HCT116 (cell line): ENCODE data around the gene REEP6. TPM values are rescaled to one million over a fixed set of nuclear protein-coding genes. Genes with fewer than 3 reads are reported as not detected.
"Not testable (repeated sequence)": the region's sequence is repeated elsewhere in the genome, so short reads cannot be mapped to it uniquely, and the experiment has no call there.

Source experiments
- ATAC-seq: fragments of 200-7000 bp; cut with Tn5 transposase; 2 replicates; pipeline ENCODE4 v1.9.1; 2020; ENCODE audit warnings: mild to moderate bottlenecking, moderate library complexity
- BruUV-seq: library from RNA; stranded (reverse); fragments of 400-500 nt; replicated peaks from 2 replicates; lab custom pipeline; 2021; lab: Mats Ljungman, UMichigan
- CTCF ChIA-PET: fragments of 300-600 bp; sonication (Branson Sonifier 250); formaldehyde crosslinking; loops from one replicate; lab custom pipeline; 2021; ENCODE audit warnings: antibody characterized with exemption; lab: Charles Lee
- POLR2A ChIA-PET: fragments of 300-600, 350-600 bp; sonication (Branson Sonifier 250); formaldehyde crosslinking; loops from one replicate; lab custom pipeline; 2021; ENCODE audit warnings: antibody characterized with exemption; lab: Charles Lee
- RAD21 ChIA-PET, 2 experiments: fragments of 300-600 bp; sonication (Branson Sonifier 250); formaldehyde crosslinking; loops; one replicate each; lab custom pipeline; 2023; ENCODE audit warnings: low total read pairs in 2 of 2; ENCODE audit not compliant: uncharacterized antibody in 2 of 2, unreplicated experiment in 2 of 2, low non-redundant PET in 1 of 2; lab: Charles Lee
- DNase-seq: peaks from one replicate; pipeline ENCODE4 v3.0.0-alpha.2; 2010; ENCODE audit warnings: low read depth, low spot score
- H2AFZ ChIP-seq: fragments of 200-600 bp; shearing (Covaris generic), sonication (generic); 2 replicates; pipeline ENCODE4 v1.6.1; 2017; ENCODE audit warnings: low read depth, mixed run types, mixed read lengths, antibody characterized with exemption, low read length; ENCODE audit not compliant: poor library complexity, severe bottlenecking
- H3K27ac ChIP-seq: 2 replicates; pipeline ENCODE4 v1.5.1; 2012; ENCODE audit warnings: low read depth, low read length
- H3K27me3 ChIP-seq: fragments of 200-600 bp; sonication (generic); 2 replicates; pipeline ENCODE4 v1.6.1; 2016; ENCODE audit warnings: mixed run types, low read length, mixed read lengths; ENCODE audit not compliant: insufficient read depth
- H3K36me3 ChIP-seq, 2 experiments: fragments of 200-500 bp in 1 of 2; fragments of 200-600 bp in 1 of 2; sonication (Bioruptor generic) in 1 of 2; sonication (generic) in 1 of 2; 2 replicates each; pipeline versions ENCODE4 v1.5.1 to v1.6.1; 2014 to 2016; ENCODE audit warnings: low read length in 2 of 2, inconsistent platforms in 1 of 2, mixed read lengths in 1 of 2, mixed run types in 1 of 2; ENCODE audit not compliant: insufficient read depth in 2 of 2, control insufficient read depth in 1 of 2
- H3K4me1 ChIP-seq, 2 experiments: fragments of 200-600 bp in 1 of 2; sonication (generic) in 1 of 2; 2 replicates each; pipeline versions ENCODE4 v1.5.1 to v1.6.1; 2012 to 2017; ENCODE audit warnings: low read length in 2 of 2, inconsistent platforms in 1 of 2, mild to moderate bottlenecking in 1 of 2, mixed read lengths in 1 of 2, mixed run types in 1 of 2, moderate library complexity in 1 of 2; ENCODE audit not compliant: insufficient read depth in 2 of 2, control insufficient read depth in 1 of 2
- H3K4me2 ChIP-seq: fragments of 200-600 bp; sonication (generic); 2 replicates; pipeline ENCODE4 v1.6.1; 2017; ENCODE audit warnings: mixed run types, low read length, mixed read lengths
- H3K4me3 ChIP-seq, 2 experiments: fragments of 200-600 bp in 1 of 2; sonication (generic) in 1 of 2; replicated peaks in 1 of 2; 2 replicates each; pipeline ENCODE4 v1.5.1; 2011 to 2016; ENCODE audit warnings: low read length in 2 of 2, control low read depth in 1 of 2, low read depth in 1 of 2, mild to moderate bottlenecking in 1 of 2, mixed read lengths in 1 of 2, mixed run types in 1 of 2
- H3K79me2 ChIP-seq: fragments of 200-600 bp; sonication (generic); 2 replicates; pipeline ENCODE4 v1.6.1; 2017; ENCODE audit warnings: mild to moderate bottlenecking, mixed run types, low read length, moderate library complexity, mixed read lengths; ENCODE audit not compliant: insufficient read depth
- H3K9ac ChIP-seq: fragments of 200-600 bp; sonication (generic); 2 replicates; pipeline ENCODE4 v1.6.1; 2016; ENCODE audit warnings: low read length, mixed read lengths
- H3K9me2 ChIP-seq: fragments of 200-600 bp; sonication (generic), shearing (Covaris generic); 2 replicates; pipeline ENCODE4 v1.6.1; 2017; ENCODE audit warnings: mixed run types, mild to moderate bottlenecking, moderate library complexity; ENCODE audit not compliant: insufficient read depth
- H3K9me3 ChIP-seq, 2 experiments: fragments of 200-500 bp in 1 of 2; fragments of 200-600 bp in 1 of 2; sonication (Bioruptor generic) in 1 of 2; sonication (generic) in 1 of 2; 2 replicates each; pipeline ENCODE4 v1.6.1; 2014 to 2017; ENCODE audit warnings: low read length in 2 of 2, mixed read lengths in 2 of 2, inconsistent platforms in 1 of 2, low read depth in 1 of 2, mild to moderate bottlenecking in 1 of 2, mixed run types in 1 of 2, moderate library complexity in 1 of 2; ENCODE audit not compliant: control insufficient read depth in 1 of 2, insufficient read depth in 1 of 2
- H4K20me1 ChIP-seq: fragments of 200-600 bp; sonication (generic), shearing (Covaris generic); 2 replicates; pipeline ENCODE4 v1.6.1; 2017; ENCODE audit warnings: mixed run types, mild to moderate bottlenecking, moderate library complexity; ENCODE audit not compliant: insufficient read depth
- ATF3 ChIP-seq: IDR thresholded peaks from 2 replicates; pipeline ENCODE4 v1.6.1; 2012
- CBX3 ChIP-seq: IDR thresholded peaks from 2 replicates; pipeline ENCODE4 v1.6.1; 2012; ENCODE audit warnings: low read depth
- CTCF ChIP-seq, 3 experiments: fragments of 200-600 bp in 1 of 3; sonication (generic) in 1 of 3; IDR thresholded peaks in 2 of 3; conservative IDR thresholded peaks in 1 of 3; 2 replicates each; pipeline ENCODE4 v1.5.1; 2012 to 2017; ENCODE audit warnings: low read depth in 2 of 3, low read length in 2 of 3, antibody characterized with exemption in 1 of 3, borderline replicate concordance in 1 of 3, control low read depth in 1 of 3, mild to moderate bottlenecking in 1 of 3, mixed read lengths in 1 of 3, mixed run types in 1 of 3, moderate library complexity in 1 of 3; ENCODE audit not compliant: insufficient read depth in 1 of 3
- ELF1 ChIP-seq: IDR thresholded peaks from 2 replicates; pipeline ENCODE4 v1.6.1; 2012; ENCODE audit warnings: low read depth, borderline replicate concordance
- EZH2 ChIP-seq: fragments of 200-600 bp; sonication (generic); IDR thresholded peaks from 2 replicates; pipeline ENCODE4 v1.6.1; 2017; ENCODE audit warnings: antibody characterized with exemption, mixed run types
- EZH2phosphoT487 ChIP-seq: fragments of 200-600 bp; IDR thresholded peaks from 2 replicates; pipeline ENCODE4 v1.6.1; 2018; ENCODE audit warnings: antibody characterized with exemption, borderline replicate concordance
- FOSL1 ChIP-seq: IDR thresholded peaks from 2 replicates; pipeline ENCODE4 v1.6.1; 2012; ENCODE audit warnings: low read depth
- POLR2A ChIP-seq: IDR thresholded peaks from 2 replicates; pipeline ENCODE4 v1.7.0; 2011; ENCODE audit warnings: borderline replicate concordance; ENCODE audit not compliant: insufficient read depth, insufficient read length; ENCODE audit errors: extremely low read depth
- POLR2AphosphoS5 ChIP-seq: IDR thresholded peaks from 2 replicates; pipeline ENCODE4 v1.6.1; 2011; ENCODE audit warnings: mild to moderate bottlenecking, low read depth, low read length, moderate library complexity
- RAD21 ChIP-seq: IDR thresholded peaks from 2 replicates; pipeline ENCODE4 v1.6.1; 2012; ENCODE audit warnings: low read depth, mild to moderate bottlenecking
- SIN3A ChIP-seq: IDR thresholded peaks from 2 replicates; pipeline ENCODE4 v1.6.1; 2012; ENCODE audit warnings: low read depth
- SRF ChIP-seq: IDR thresholded peaks from 2 replicates; pipeline ENCODE4 v1.6.1; 2012; ENCODE audit warnings: low read depth
- YY1 ChIP-seq: IDR thresholded peaks from 2 replicates; pipeline ENCODE4 v1.6.1; 2011; ENCODE audit warnings: low read length, low read depth, moderate library complexity, mild to moderate bottlenecking; ENCODE audit not compliant: insufficient replicate concordance; ENCODE audit errors: extremely low read depth
- ZFX ChIP-seq: fragments of 450-650 bp; IDR thresholded peaks from 2 replicates; pipeline ENCODE4 v1.6.1; 2017
- ZNF274 ChIP-seq: fragments of 200-500 bp; sonication (Bioruptor generic); IDR thresholded peaks from 2 replicates; pipeline ENCODE4 v1.6.1; 2014; ENCODE audit warnings: mild to moderate bottlenecking, low read depth, low read length, inconsistent platforms
- intact Hi-C: fragments of 100-400 bp; cut with micrococcal nuclease; formaldehyde crosslinking; loops from 2 replicates; pipeline ENCODE4 v1.10.0; 2022
- total RNA-seq: library from RNA; stranded (reverse); gene quantifications from one replicate; pipeline ENCODE4 v1.2.1, GENCODE V29; 2021; ENCODE audit not compliant: unreplicated experiment
- TF ChIP-seq, protein P1 (sequence below): IDR thresholded peaks from 2 replicates; pipeline ENCODE4 v1.6.1; 2011; ENCODE audit warnings: mild to moderate bottlenecking, low read length, moderate library complexity; ENCODE audit not compliant: insufficient replicate concordance; ENCODE audit errors: extremely low read depth

REEP6 gene
- total RNA-seq, 1 experiment from 2014 or later: 53.9 TPM

DNA sequence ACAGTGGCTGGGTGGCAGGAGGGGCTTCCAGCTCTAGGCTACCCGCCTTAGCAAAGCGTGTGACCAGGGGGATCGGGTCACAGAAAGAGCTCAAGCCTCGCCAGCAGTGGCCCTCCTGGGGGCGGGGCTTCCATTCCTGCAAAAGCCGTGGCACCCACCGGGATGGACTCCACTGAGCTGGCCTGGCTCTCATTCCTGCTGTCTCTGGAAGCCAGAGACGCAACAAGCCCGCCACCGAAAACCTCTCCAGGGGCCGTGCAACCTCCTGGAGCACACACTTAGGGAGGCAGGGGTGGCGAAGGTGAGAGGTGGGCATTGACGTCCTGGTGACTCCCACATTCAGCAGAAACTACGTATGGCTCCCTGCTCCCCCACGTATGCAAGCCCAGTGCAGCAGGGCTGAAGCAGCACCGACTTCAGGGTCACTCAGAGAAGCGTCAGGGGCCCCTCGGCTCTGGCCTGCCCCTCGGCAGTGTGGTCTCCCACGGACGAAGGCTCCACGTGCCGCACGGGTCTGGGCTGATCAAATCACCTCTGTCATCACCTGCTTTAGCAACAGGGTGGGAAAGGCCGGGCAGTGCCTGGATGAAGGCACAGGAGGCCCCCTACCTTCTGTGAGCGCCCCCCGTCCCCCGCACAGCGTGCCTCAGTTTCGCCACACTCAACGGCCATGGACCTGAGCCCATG is 15.1 kb upstream of the REEP6 start:
- Histone ChIP-seq H3K79me2 (peaks cover 34% of the 10 kb centered on the region), H3K9ac (no peak overlapping the region), H4K20me1 (no peaks in the 10 kb centered on the region), H3K9me2 (no peaks in the 10 kb centered on the region), H3K36me3 (peaks cover 3 to 5% of the 10 kb centered on the region in 2 experiments; a peak in 2 of 4 replicates), H3K9me3 (no peaks in the 10 kb centered on the region), H3K27me3 (no peaks in the 10 kb centered on the region), H3K27ac (no peak overlapping the region), H3K4me2 (no peak overlapping the region), H3K4me1 (peaks cover 18 to 34% of the 10 kb centered on the region in 2 experiments), H3K4me3 (no peak overlapping the region), H2AFZ (no peak overlapping the region)
- no peak for DNase-seq
- intact Hi-C loops: no loop called here
- POLR2A ChIA-PET: interaction anchor here (1.4 kb wide), 1 partner anchor 21 kb away, joined by 4 read pairs; no protein-coding TSS in a partner anchor
- RAD21 ChIA-PET: no interaction called here
- TF ChIP-seq YY1: no peak
- no peak for TF ChIP-seq POLR2A
- no peak for TF ChIP-seq EZH2
- no peak for TF ChIP-seq FOSL1
- no peak for TF ChIP-seq ZFX
- no peak for TF ChIP-seq SIN3A
- TF ChIP-seq EZH2phosphoT487: no peak
- TF ChIP-seq POLR2AphosphoS5: no peak
- TF ChIP-seq CTCF (IDR thresholded peaks at IDR 0.05 in 2 of 3, conservative IDR thresholded peaks at IDR 0.05 in 1 of 3; ENCODE audit: borderline replicate concordance in 1 of 3, insufficient read depth in 1 of 3, low read depth in 2 of 3, low read length in 2 of 3): no peak
- TF ChIP-seq RAD21: no peak
- no peak for TF ChIP-seq ELF1
- TF ChIP-seq SRF: no peak
- TF ChIP-seq, protein P1, sequence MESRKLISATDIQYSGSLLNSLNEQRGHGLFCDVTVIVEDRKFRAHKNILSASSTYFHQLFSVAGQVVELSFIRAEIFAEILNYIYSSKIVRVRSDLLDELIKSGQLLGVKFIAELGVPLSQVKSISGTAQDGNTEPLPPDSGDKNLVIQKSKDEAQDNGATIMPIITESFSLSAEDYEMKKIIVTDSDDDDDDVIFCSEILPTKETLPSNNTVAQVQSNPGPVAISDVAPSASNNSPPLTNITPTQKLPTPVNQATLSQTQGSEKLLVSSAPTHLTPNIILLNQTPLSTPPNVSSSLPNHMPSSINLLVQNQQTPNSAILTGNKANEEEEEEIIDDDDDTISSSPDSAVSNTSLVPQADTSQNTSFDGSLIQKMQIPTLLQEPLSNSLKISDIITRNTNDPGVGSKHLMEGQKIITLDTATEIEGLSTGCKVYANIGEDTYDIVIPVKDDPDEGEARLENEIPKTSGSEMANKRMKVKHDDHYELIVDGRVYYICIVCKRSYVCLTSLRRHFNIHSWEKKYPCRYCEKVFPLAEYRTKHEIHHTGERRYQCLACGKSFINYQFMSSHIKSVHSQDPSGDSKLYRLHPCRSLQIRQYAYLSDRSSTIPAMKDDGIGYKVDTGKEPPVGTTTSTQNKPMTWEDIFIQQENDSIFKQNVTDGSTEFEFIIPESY: no peak
- no peak for TF ChIP-seq ATF3
- no peak for TF ChIP-seq ZNF274
- no peak for TF ChIP-seq CBX3
- CTCF ChIA-PET: no interaction called here
- BruUV-seq: no TSS peak
- ATAC-seq: no peak

- RAD21 ChIA-PET, DNase-seq, H3K9me2 ChIP-seq, H3K36me3 ChIP-seq, H3K27me3 ChIP-seq, BruUV-seq, H3K9me3 ChIP-seq, intact Hi-C loops, CTCF ChIA-PET, H3K27ac ChIP-seq, ATAC-seq, H4K20me1 ChIP-seq, H2AFZ ChIP-seq: not testable (repeated sequence)
- Histone ChIP-seq H3K4me2 (peak overlapping the region; percentile 97), H3K9ac (0 out of 2 replicates have a peak overlapping the region, but pooled peaks have one; percentile 34), H3K79me2 (peaks cover 34% of the 10 kb centered on the region), H3K4me1 (peaks cover 6 to 22% of the 10 kb centered on the region in 2 experiments; a peak in 3 of 4 replicates), H3K4me3 (peak overlapping the region in 1 of 2 experiments; percentile 96; a peak in 1 of 4 replicates)
- POLR2A ChIA-PET: interaction anchor here (1.2 kb wide), 1 partner anchor 14 kb away, joined by 4 read pairs; the partner anchor contains the start of gene REEP6
These were observed 13.9 kb upstream of the REEP6 start for GRCh38 chr19:1477056-1477455.
